ENCODE results near the gene PIGBOS1. TPM values are rescaled to one million over a fixed set of nuclear protein-coding genes. Genes with fewer than 3 reads are reported as not detected.

Gene PIGBOS1
- total and polyA plus RNA-seq, 9 of the 15 experiments (the other 6 are each of a cell fraction or from before 2014, with no cell fraction given) = 25.2 to 76.2 (median 46.0) TPM

- TF ChIP-seq CUX1 (CRISPR knock-in tag; IDR thresholded peaks at IDR 0.05) (no peak), MNT (conservative IDR thresholded peaks at IDR 0.05) (no peak), ESRRA (IDR thresholded peaks at IDR 0.05; ENCODE audit: borderline replicate concordance, low read depth) (no peak), GTF2E2 (tag; IDR thresholded peaks at IDR 0.05) (0 out of 2 replicates have a peak, but pooled peaks have one; percentile 23), FOXO4 (CRISPR knock-in tag; IDR thresholded peaks at IDR 0.05) (no peak), ZKSCAN1 (IDR thresholded peaks at IDR 0.05; ENCODE audit: low read depth, low read length) (no peak), FOXM1 (IDR thresholded peaks at IDR 0.05; ENCODE audit: low read depth) (peak; percentile 9; the same call in 1 of the 2 replicates), FOXM1 (CRISPR knock-in tag; IDR thresholded peaks at IDR 0.05; ENCODE audit: low read depth) (no peak), ZNF407 (IDR thresholded peaks at IDR 0.05; ENCODE audit: low read depth) (no peak), FOXK1 (CRISPR knock-in tag; IDR thresholded peaks at IDR 0.05; ENCODE audit: borderline replicate concordance) (no peak)
Observed at GRCh38 chr15:55319537-55320237, 764 bp upstream of the PIGBOS1 start (continued).
